ENCODE results near the gene TIAM2. TPM values are rescaled to one million over a fixed set of nuclear protein-coding genes. Genes with fewer than 3 reads are reported as not detected.

The TIAM2 gene
- total RNA-seq, 2 donors from 2014 or later, result 5.1 to 6.7 TPM

- H3K4me3 ChIP-seq, result no peak overlapping the region
- H3K27ac ChIP-seq, result no peak overlapping the region
- no peak overlapping the region for H3K9ac ChIP-seq (ENCODE audit: low read depth in 2 of 2, low read length in 2 of 2)
- no peaks in the 10 kb centered on the region for H3K27me3 ChIP-seq
- H3K9me3 ChIP-seq, result no peaks in the 10 kb centered on the region
- no peaks in the 10 kb centered on the region for H3K4me1 ChIP-seq
- TF ChIP-seq CTCF (IDR thresholded peaks at IDR 0.05), result no peak
- H3K36me3 ChIP-seq, result no peaks in the 10 kb centered on the region
- intact Hi-C loops (cut with DNase I), result no loop called here
- DNase-seq, result no peak
These were observed 46.7 kb downstream of the TIAM2 start for GRCh38 chr6:155041741-155042279.

- Histone ChIP-seq H3K27me3 (no peaks in the 10 kb centered on the region), H3K4me1 (no peaks in the 10 kb centered on the region), H3K36me3 (no peaks in the 10 kb centered on the region), H3K9me3 (no peaks in the 10 kb centered on the region), H3K27ac (no peak overlapping the region), H3K9ac (ENCODE audit: low read depth in 2 of 2, low read length in 2 of 2) (no peak overlapping the region), H3K4me3 (no peak overlapping the region)
- TF ChIP-seq CTCF (IDR thresholded peaks at IDR 0.05), result no peak
- intact Hi-C loops (cut with DNase I), result no loop called here
- DNase-seq, result no peak
These were observed 47.9 kb downstream of the TIAM2 start for GRCh38 chr6:155042983-155043382.

- Histone ChIP-seq H3K27me3 (no peaks in the 10 kb centered on the region), H3K9ac (ENCODE audit: low read depth in 2 of 2, low read length in 2 of 2) (no peak overlapping the region), H3K27ac (no peak overlapping the region), H3K36me3 (no peaks in the 10 kb centered on the region), H3K4me1 (no peaks in the 10 kb centered on the region), H3K9me3 (no peaks in the 10 kb centered on the region), H3K4me3 (no peak overlapping the region)
- intact Hi-C loops (cut with DNase I), result no loop called here
- no peak for TF ChIP-seq CTCF (IDR thresholded peaks at IDR 0.05)
- DNase-seq, result no peak
These were observed 50.7 kb downstream of the TIAM2 start for GRCh38 chr6:155045561-155046404.

- no peaks in the 10 kb centered on the region for H3K27me3 ChIP-seq
- H3K36me3 ChIP-seq, result no peaks in the 10 kb centered on the region
- no peak for TF ChIP-seq CTCF (IDR thresholded peaks at IDR 0.05)
- no peak overlapping the region for H3K27ac ChIP-seq
- no peak for DNase-seq
- intact Hi-C loops (cut with DNase I), result no loop called here
- H3K9ac ChIP-seq (ENCODE audit: low read depth in 2 of 2, low read length in 2 of 2), result no peak overlapping the region
- no peaks in the 10 kb centered on the region for H3K9me3 ChIP-seq
- no peaks in the 10 kb centered on the region for H3K4me1 ChIP-seq
- H3K4me3 ChIP-seq, result no peak overlapping the region
These were observed 52.4 kb downstream of the TIAM2 start for GRCh38 chr6:155047523-155047922.

- no peak for DNase-seq
- no peak for TF ChIP-seq CTCF (IDR thresholded peaks at IDR 0.05)
- no peaks in the 10 kb centered on the region for H3K36me3 ChIP-seq
- H3K9me3 ChIP-seq, result no peaks in the 10 kb centered on the region
- no peak overlapping the region for H3K27ac ChIP-seq
- no peaks in the 10 kb centered on the region for H3K4me1 ChIP-seq
- no peak overlapping the region for H3K9ac ChIP-seq (ENCODE audit: low read depth in 2 of 2, low read length in 2 of 2)
- intact Hi-C loops (cut with DNase I), result no loop called here
- no peaks in the 10 kb centered on the region for H3K27me3 ChIP-seq
- H3K4me3 ChIP-seq, result no peak overlapping the region
These were observed 55.2 kb downstream of the TIAM2 start for GRCh38 chr6:155050311-155050710.
